Myocyte (in vitro differentiated cells): ENCODE measurements around the gene LAPTM5. TPM values are rescaled to one million over a fixed set of nuclear protein-coding genes. Genes with fewer than 3 reads are reported as not detected.

ENCODE experiments used
- DNase-seq: peaks from one replicate; pipeline ENCODE4 v3.0.0-alpha.2; 2012; ENCODE audit warnings: low read depth
- microRNA-seq: library from miRNA; unstranded; fragments of <30 nt; microRNA quantifications from one replicate; pipeline ENCODE4, GENCODE V29; 2016
- total RNA-seq: library from RNA; depleted of rRNA; stranded (reverse); fragments of >200 nt; gene quantifications from 2 replicates; pipeline ENCODE4 v1.2.3, GENCODE V29; 2014

The LAPTM5 gene
- total RNA-seq, 1 donor from 2014 or later, result 0.62 TPM

GRCh38 chr1:30683699-30684098 lies 73.9 kb downstream of the LAPTM5 start:
- no peak for DNase-seq

Small RNAs within 50 kb of the gene (microRNA-seq; reads per million reads assigned to microRNA genes)
- not detected for gene MIR4420

Other genes with a start within 250 kb of the LAPTM5 start
- gene MATN1, start 34.2 kb downstream of the LAPTM5 start, total RNA-seq, result 0.05 TPM in 1 of 2 replicates, not detected in the other
- gene SDC3, start 151.0 kb upstream of the LAPTM5 start, total RNA-seq, result 15.7 and 17.6 TPM in 2 replicates